ENCODE data around the gene CPZ.

- TF ChIP-seq REST (IDR thresholded peaks at IDR 0.05; ENCODE audit: insufficient read depth in 1 of 2, low read depth in 2 of 2, low read length in 2 of 2), result no peak
- no peak for TF ChIP-seq POLR2AphosphoS5 (IDR thresholded peaks at IDR 0.05; ENCODE audit: low read depth, low read length)
- TF ChIP-seq SIN3A (IDR thresholded peaks at IDR 0.05; ENCODE audit: borderline replicate concordance, insufficient read depth, low read length), result no peak
- TF ChIP-seq TAF1 (IDR thresholded peaks at IDR 0.05; ENCODE audit: borderline replicate concordance, insufficient read depth, low read length), result no peak
These were observed 65.0 kb downstream of the CPZ start for GRCh38 chr4:8657381-8658088.

Data from PFSK-1 (cell line).